GM19463 (cell line): ENCODE results near the gene COL6A5.

Experiments used
- ATAC-seq: cut with Tn5 transposase; IDR thresholded peaks from one replicate; pipeline ENCODE4 v1.9.1; 2021; ENCODE audit warnings: mild to moderate bottlenecking, moderate library complexity; ENCODE audit not compliant: unreplicated experiment

The COL6A5 gene

DNA sequence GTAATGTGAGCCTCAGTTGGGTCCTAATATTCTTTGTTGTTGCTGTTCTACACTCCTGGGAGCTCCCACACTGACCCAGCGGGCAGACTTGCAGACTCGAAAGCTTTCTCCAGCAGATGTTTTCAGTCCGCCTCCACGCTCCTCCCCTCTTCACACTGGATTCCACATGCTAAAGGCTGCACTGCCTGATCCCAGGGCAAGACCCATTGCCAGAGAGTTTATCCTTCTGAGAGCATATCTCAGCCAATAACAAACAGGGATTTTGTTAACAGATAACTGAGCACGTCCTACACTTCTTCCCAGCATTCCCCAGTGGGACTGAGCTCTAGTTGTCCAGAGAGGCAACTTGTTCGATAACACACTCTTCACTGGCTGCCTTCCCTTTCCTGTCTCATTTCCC is 163.5 kb downstream of the COL6A5 start:
- ATAC-seq: no peak

DNA sequence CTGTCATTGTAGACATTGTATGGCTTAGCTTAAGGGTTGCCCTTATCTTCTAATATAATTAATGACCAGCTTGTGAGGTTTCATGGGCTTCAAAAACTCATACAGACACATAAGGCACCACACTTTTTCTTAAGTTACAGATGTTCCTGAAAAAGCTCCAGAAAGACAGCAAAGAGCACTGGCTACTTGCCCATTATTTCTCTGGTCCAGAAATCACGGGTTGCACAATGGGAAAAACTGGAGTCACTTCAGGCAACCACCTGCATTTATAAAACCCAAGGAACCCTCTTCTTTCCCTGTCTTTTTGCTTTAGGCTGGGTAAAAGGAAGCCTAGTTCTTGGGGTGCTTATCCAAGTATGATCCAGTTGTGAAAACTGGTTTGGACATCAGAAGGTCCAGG is 169.2 kb downstream of the COL6A5 start:
- ATAC-seq: no peak

- no peak for ATAC-seq
Observed at GRCh38 chr3:130515755-130516154, 170.3 kb downstream of the COL6A5 start.

- no peak for ATAC-seq
Observed at GRCh38 chr3:130516645-130517512, 171.4 kb downstream of the COL6A5 start, which contains the start of gene COL6A6. Gene COL6A6 (plus strand): TSS chr3:130517177. CDS start chr3:130560365, 43,188 bp downstream.

GRCh38 chr3:130517602-130518001 is 172.1 kb downstream of the COL6A5 start:
- no peak for ATAC-seq

DNA sequence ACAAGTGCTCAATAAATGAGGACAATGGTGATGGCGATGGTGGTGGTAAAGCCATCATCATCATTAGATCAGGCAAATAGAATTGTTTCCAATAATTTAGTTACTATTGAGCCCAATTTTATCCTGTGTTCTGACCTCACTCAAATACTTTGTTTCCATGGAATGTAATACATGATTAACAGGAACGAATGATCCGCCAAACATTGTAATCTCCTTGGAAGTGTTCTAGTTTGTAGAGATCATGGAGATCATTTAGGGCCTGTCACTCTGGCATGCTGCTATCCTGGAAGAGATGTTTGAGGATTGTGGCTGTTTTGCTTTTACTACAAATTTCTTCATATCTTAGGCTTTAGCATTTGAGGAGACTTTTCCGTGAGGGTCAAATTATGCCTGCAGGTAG is 174.3 kb downstream of the COL6A5 start:
- ATAC-seq: no peak

GRCh38 chr3:130522399-130522798 is 176.9 kb downstream of the COL6A5 start:
- no peak for ATAC-seq

DNA sequence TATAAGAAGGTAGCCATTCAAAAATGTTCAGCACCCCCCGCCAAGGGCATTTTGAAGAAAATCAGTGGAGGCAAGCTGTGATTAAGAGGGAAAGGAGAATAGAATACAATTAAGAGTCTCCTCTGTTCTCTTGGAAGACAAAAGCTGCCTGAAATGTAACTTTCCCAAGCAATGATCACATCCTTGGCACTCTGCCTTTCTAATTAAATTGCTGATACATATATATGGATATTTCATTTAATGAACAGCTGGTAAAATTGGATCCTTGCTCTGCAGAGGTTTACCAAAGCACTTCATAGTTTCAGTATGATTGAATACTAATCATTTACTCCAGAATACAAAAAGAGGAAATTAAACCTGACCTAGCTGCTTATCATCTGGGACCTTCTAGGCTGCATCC is 182.0 kb downstream of the COL6A5 start:
- no peak for ATAC-seq

- no peak for ATAC-seq
Observed at GRCh38 chr3:130528120-130528519, 182.6 kb downstream of the COL6A5 start.

- peak; percentile 53 for ATAC-seq
Observed at GRCh38 chr3:130529486-130530215, 184.2 kb downstream of the COL6A5 start.

DNA sequence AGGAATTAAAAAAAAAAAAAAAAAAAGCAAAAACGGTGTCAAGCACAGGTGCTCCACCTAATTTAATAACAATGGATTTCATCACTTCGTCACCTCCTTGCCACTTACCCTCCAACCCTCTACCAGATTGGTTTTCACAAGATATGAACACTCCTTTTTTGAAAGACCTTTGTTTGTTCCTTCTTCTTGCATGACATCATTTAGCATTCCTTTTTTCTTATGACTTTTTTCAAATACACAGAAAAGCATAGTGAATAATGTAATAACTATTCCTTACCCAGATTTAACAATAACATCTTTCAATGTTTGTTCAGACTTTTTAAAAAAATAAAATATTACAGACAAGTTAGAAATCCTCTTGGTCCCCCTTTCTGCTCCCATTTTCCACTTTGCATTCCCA is 187.8 kb downstream of the COL6A5 start:
- no peak for ATAC-seq
